Endothelial cell of umbilical vein (primary cell): ENCODE data around the gene MYO1G. TPM values are rescaled to one million over a fixed set of nuclear protein-coding genes. Genes with fewer than 3 reads are reported as not detected.
"Not testable (repeated sequence)": the region's sequence is repeated elsewhere in the genome, so short reads cannot be mapped to it uniquely, and the experiment has no call there.

Experiments
- BruUV-seq: library from RNA; stranded (reverse); fragments of 400-500 nt; replicated peaks from 2 replicates; lab custom pipeline; 2021; lab: Mats Ljungman, UMichigan
- CTCF ChIA-PET: fragments of 300-600, 350-600 bp; sonication (Branson Sonifier 250); formaldehyde crosslinking; loops from one replicate; lab custom pipeline; 2021; ENCODE audit warnings: antibody characterized with exemption, inconsistent platforms; lab: Charles Lee
- POLR2A ChIA-PET: fragments of 300-600, 350-600 bp; sonication (Branson Sonifier 250); formaldehyde crosslinking; loops from one replicate; lab custom pipeline; 2021; ENCODE audit warnings: antibody characterized with exemption, inconsistent platforms; lab: Charles Lee
- DNase-seq: peaks from one replicate; pipeline ENCODE4 v3.0.0-alpha.2; 2011; ENCODE audit warnings: low read depth, low spot score
- FAIRE-seq: peaks from 2 replicates; lab custom pipeline; 2011; peaks lifted over from hg19 to GRCh38; lab: Jason Lieb, UNC
- H2AFZ ChIP-seq: 2 replicates; pipeline ENCODE4 v1.6.0; 2012; ENCODE audit warnings: low read depth, low read length, control low read depth, inconsistent platforms
- H3K27ac ChIP-seq: 2 replicates; pipeline ENCODE4 v1.5.1; 2011; ENCODE audit warnings: low read depth, mild to moderate bottlenecking, control low read depth, low read length, moderate library complexity; ENCODE audit not compliant: insufficient read depth
- H3K27me3 ChIP-seq, 2 experiments: 2 replicates each; pipeline versions ENCODE4 v1.6.0 to v1.6.1; 2011; ENCODE audit warnings: low read length in 2 of 2, mixed read lengths in 1 of 2; ENCODE audit not compliant: control insufficient read depth in 2 of 2, insufficient read depth in 2 of 2
- H3K36me3 ChIP-seq, 2 experiments: 2 replicates in 1 of 2; 3 replicates in 1 of 2; pipeline ENCODE4 v1.5.1; 2011; ENCODE audit warnings: low read length in 2 of 2, mild to moderate bottlenecking in 1 of 2, moderate library complexity in 1 of 2; ENCODE audit not compliant: control insufficient read depth in 2 of 2, insufficient read depth in 2 of 2; ENCODE audit errors: extremely low read depth in 1 of 2
- H3K4me1 ChIP-seq: 3 replicates; pipeline ENCODE4 v1.5.1; 2011; ENCODE audit warnings: mild to moderate bottlenecking, low read length; ENCODE audit not compliant: control insufficient read depth, insufficient read depth; ENCODE audit errors: extremely low read depth
- H3K4me2 ChIP-seq: 2 replicates; pipeline ENCODE4 v1.6.1; 2011; ENCODE audit warnings: low read length, control low read depth, mixed read lengths; ENCODE audit not compliant: insufficient read depth
- H3K4me3 ChIP-seq, 3 experiments: fragments of 200-600 bp in 1 of 3; sonication (generic), shearing (Covaris generic) in 1 of 3; replicated peaks in 1 of 3; 2 replicates each; pipeline ENCODE4 v1.5.1; 2011 to 2016; ENCODE audit warnings: control low read depth in 3 of 3, low read length in 3 of 3, mild to moderate bottlenecking in 2 of 3, inconsistent platforms in 1 of 3, low read depth in 1 of 3, moderate library complexity in 1 of 3; ENCODE audit not compliant: insufficient read depth in 1 of 3
- H3K79me2 ChIP-seq: 2 replicates; pipeline ENCODE4 v1.6.0; 2012; ENCODE audit warnings: low read length, inconsistent platforms; ENCODE audit not compliant: control insufficient read depth, insufficient read depth
- H3K9ac ChIP-seq: replicated peaks from 2 replicates; pipeline ENCODE3; 2011; ENCODE audit warnings: low read length, control low read depth; ENCODE audit not compliant: insufficient read depth; ENCODE audit errors: extremely low read depth
- H3K9me1 ChIP-seq: replicated peaks from 3 replicates; pipeline ENCODE4 v1.6.0; 2011; ENCODE audit warnings: mild to moderate bottlenecking, low read length; ENCODE audit not compliant: control insufficient read depth, insufficient read depth; ENCODE audit errors: extremely low read depth
- H3K9me3 ChIP-seq: replicated peaks from 2 replicates; pipeline ENCODE4 v1.5.1; 2012; ENCODE audit warnings: low read length, inconsistent platforms; ENCODE audit not compliant: control insufficient read depth, insufficient read depth
- H4K20me1 ChIP-seq: replicated peaks from 2 replicates; pipeline ENCODE3; 2011; ENCODE audit warnings: mild to moderate bottlenecking, low read length; ENCODE audit not compliant: control insufficient read depth, insufficient read depth; ENCODE audit errors: extremely low read depth
- EZH2 ChIP-seq: IDR thresholded peaks from 2 replicates; pipeline ENCODE4 v1.6.1; 2012; ENCODE audit warnings: borderline replicate concordance, low read depth, mild to moderate bottlenecking, moderate library complexity, low read length, inconsistent platforms; ENCODE audit not compliant: severe bottlenecking
- FOS ChIP-seq: IDR thresholded peaks from 2 replicates; pipeline ENCODE4 v1.6.1; 2011; ENCODE audit warnings: mild to moderate bottlenecking, low read length, moderate library complexity, borderline replicate concordance; ENCODE audit not compliant: insufficient read depth
- GATA2 ChIP-seq: IDR thresholded peaks from 2 replicates; pipeline ENCODE4 v1.7.0; 2011; ENCODE audit warnings: low read depth, mild to moderate bottlenecking, moderate library complexity, mixed read lengths, low read length; ENCODE audit not compliant: insufficient read length, insufficient read depth
- JUN ChIP-seq: IDR thresholded peaks from 2 replicates; pipeline ENCODE4 v1.6.1; 2011; ENCODE audit warnings: borderline replicate concordance, low read depth; ENCODE audit not compliant: insufficient read length, insufficient read depth
- MAX ChIP-seq: IDR thresholded peaks from 2 replicates; pipeline ENCODE4 v1.6.1; 2011; ENCODE audit not compliant: insufficient read depth, insufficient read length
- MYC ChIP-seq: IDR thresholded peaks from one replicate; pipeline ENCODE4 v1.6.1; 2011; ENCODE audit warnings: mild to moderate bottlenecking, low read depth, low read length
- POLR2A ChIP-seq: IDR thresholded peaks from 2 replicates; pipeline ENCODE4 v1.6.1; 2012; ENCODE audit warnings: low read depth, mild to moderate bottlenecking, control low read depth, low read length
- POLR2AphosphoS5 ChIP-seq: IDR thresholded peaks from 2 replicates; pipeline ENCODE4 v1.6.1; 2012; ENCODE audit warnings: low read depth, mild to moderate bottlenecking, control low read depth, low read length, moderate library complexity; ENCODE audit not compliant: insufficient read depth
- dilution Hi-C: fragments of 300-500 bp; cut with MboI; formaldehyde crosslinking; loops from one replicate; pipeline ENCODE4 v1.15.0; 2019; ENCODE audit warnings: low sequenced_read_pairs; ENCODE audit not compliant: extremely low pct_ligation_motif_present
- intact Hi-C: fragments of 100-400 bp; cut with micrococcal nuclease; formaldehyde crosslinking; loops from one replicate; pipeline ENCODE4 v1.10.0; 2022
- polyA plus RNA-seq, 4 experiments: library from polyadenylated mRNA; depleted of rRNA in 3 of 4; stranded (reverse) in 3 of 4; unstranded in 1 of 4; fragments of >200 nt; gene quantifications; 2 replicates each; pipeline versions ENCODE4 v1.2.1 to v1.2.3, GENCODE V29; 2011 to 2012; ENCODE audit warnings: missing spikeins in 1 of 4
- total RNA-seq: library from RNA; stranded (reverse); gene quantifications from 2 replicates; pipeline ENCODE4 v1.2.3, GENCODE V29; 2021
- TF ChIP-seq, protein P1 (sequence below), 2 donors: IDR thresholded peaks; 1 replicate in 1 of 2; 2 replicates in 1 of 2; pipeline ENCODE4 v1.5.1; 2011; ENCODE audit warnings: low read length in 2 of 2, mild to moderate bottlenecking in 2 of 2, moderate library complexity in 2 of 2, control low read depth in 1 of 2, inconsistent platforms in 1 of 2, low read depth in 1 of 2; ENCODE audit not compliant: insufficient read depth in 1 of 2; ENCODE audit errors: extremely low read depth in 1 of 2

MYO1G gene
- total and polyA plus RNA-seq, 2 donors (not counting 3 experiments of a cell fraction or from before 2014, with no cell fraction given): 0.11 TPM; not detected in 1

GRCh38 chr7:44992004-44992795, 13.4 kb upstream of the MYO1G start:
- POLR2A ChIA-PET: interaction anchor here (0.7 kb wide), 1 partner anchor 9 kb away, joined by 3 read pairs; no protein-coding TSS in a partner anchor
- peaks cover 32% of the 10 kb centered on the region for H3K4me1 ChIP-seq
- DNase-seq, H3K9me1 ChIP-seq, H3K9ac ChIP-seq, CTCF ChIA-PET, H4K20me1 ChIP-seq, H3K79me2 ChIP-seq, H3K27me3 ChIP-seq, H3K36me3 ChIP-seq, BruUV-seq, FAIRE-seq, intact Hi-C loops, dilution Hi-C loops, H3K4me2 ChIP-seq, H3K9me3 ChIP-seq, H3K27ac ChIP-seq, H3K4me3 ChIP-seq, H2AFZ ChIP-seq: not testable (repeated sequence)

- Histone ChIP-seq H3K79me2 (peaks cover 11% of the 10 kb centered on the region), H3K9me1 (no peaks in the 10 kb centered on the region), H3K4me1 (peaks cover 26% of the 10 kb centered on the region), H3K9me3 (no peaks in the 10 kb centered on the region), H3K4me2 (peak overlapping the region; percentile 47), H3K4me3 (no peak overlapping the region), H2AFZ (peak overlapping the region; percentile 58), H3K36me3 (no peaks in the 10 kb centered on the region), H3K27me3 (no peaks in the 10 kb centered on the region), H4K20me1 (no peaks in the 10 kb centered on the region), H3K9ac (peak overlapping the region; percentile 58), H3K27ac (peak overlapping the region; percentile 98)
- intact Hi-C loops: loop anchor here (1.0 kb wide), 1 partner anchor 9 kb away; no protein-coding TSS in a partner anchor
- BruUV-seq: no TSS peak
- DNase-seq (peak; percentile 91), FAIRE-seq (peak; percentile 80)
- POLR2A ChIA-PET: interaction anchor here (0.9 kb wide), 1 partner anchor 108 kb away, joined by 3 read pairs; no protein-coding TSS in a partner anchor
- TF ChIP-seq JUN: peak; percentile 62
- TF ChIP-seq, protein P1, sequence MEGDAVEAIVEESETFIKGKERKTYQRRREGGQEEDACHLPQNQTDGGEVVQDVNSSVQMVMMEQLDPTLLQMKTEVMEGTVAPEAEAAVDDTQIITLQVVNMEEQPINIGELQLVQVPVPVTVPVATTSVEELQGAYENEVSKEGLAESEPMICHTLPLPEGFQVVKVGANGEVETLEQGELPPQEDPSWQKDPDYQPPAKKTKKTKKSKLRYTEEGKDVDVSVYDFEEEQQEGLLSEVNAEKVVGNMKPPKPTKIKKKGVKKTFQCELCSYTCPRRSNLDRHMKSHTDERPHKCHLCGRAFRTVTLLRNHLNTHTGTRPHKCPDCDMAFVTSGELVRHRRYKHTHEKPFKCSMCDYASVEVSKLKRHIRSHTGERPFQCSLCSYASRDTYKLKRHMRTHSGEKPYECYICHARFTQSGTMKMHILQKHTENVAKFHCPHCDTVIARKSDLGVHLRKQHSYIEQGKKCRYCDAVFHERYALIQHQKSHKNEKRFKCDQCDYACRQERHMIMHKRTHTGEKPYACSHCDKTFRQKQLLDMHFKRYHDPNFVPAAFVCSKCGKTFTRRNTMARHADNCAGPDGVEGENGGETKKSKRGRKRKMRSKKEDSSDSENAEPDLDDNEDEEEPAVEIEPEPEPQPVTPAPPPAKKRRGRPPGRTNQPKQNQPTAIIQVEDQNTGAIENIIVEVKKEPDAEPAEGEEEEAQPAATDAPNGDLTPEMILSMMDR (IDR thresholded peaks at IDR 0.05; ENCODE audit: extremely low read depth in 1 of 2, insufficient read depth in 1 of 2, low read depth in 1 of 2, low read length in 2 of 2): no peak
- no peak for TF ChIP-seq POLR2A
- TF ChIP-seq EZH2: no peak
- TF ChIP-seq FOS: peak; percentile 66
- peak; percentile 33 for TF ChIP-seq GATA2
- TF ChIP-seq MAX: no peak
- no peak for TF ChIP-seq MYC
- peak; percentile 51 for TF ChIP-seq POLR2AphosphoS5
- CTCF ChIA-PET: interaction anchor here (1.1 to 3.2 kb wide), 4 partner anchors 9 to 146 kb away, joined by 3 to 21 read pairs (median 12); partner anchors contain the start of gene CCM2
- dilution Hi-C loops: no loop called here
Observed at GRCh38 chr7:44990109-44991023, 11.6 kb upstream of the MYO1G start.
